Fibroblast of lung (primary cell): ENCODE measurements around the gene NEBL. TPM values are rescaled to one million over a fixed set of nuclear protein-coding genes. Genes with fewer than 3 reads are reported as not detected.

ENCODE experiments used
- DNase-seq, 2 donors: peaks; one replicate each; pipeline versions ENCODE4 v3.0.0 to v3.0.0-alpha.2; 2010; ENCODE audit warnings: low read depth in 2 of 2
- H2AFZ ChIP-seq: 2 replicates; pipeline ENCODE4 v1.5.1; 2012; ENCODE audit warnings: low read length, control low read depth, inconsistent platforms
- H3K27ac ChIP-seq: 2 replicates; pipeline ENCODE4 v1.5.1; 2011; ENCODE audit warnings: low read length, control low read depth; ENCODE audit not compliant: insufficient read depth
- H3K27me3 ChIP-seq: 2 replicates; pipeline ENCODE4 v1.5.1; 2011; ENCODE audit warnings: mild to moderate bottlenecking, low read length; ENCODE audit not compliant: control insufficient read depth, insufficient read depth
- H3K36me3 ChIP-seq: 2 replicates; pipeline ENCODE4 v1.5.1; 2011; ENCODE audit warnings: low read length; ENCODE audit not compliant: control insufficient read depth, insufficient read depth
- H3K4me1 ChIP-seq: 2 replicates; pipeline ENCODE4 v1.5.1; 2011; ENCODE audit warnings: low read length; ENCODE audit not compliant: control insufficient read depth, insufficient read depth; ENCODE audit errors: extremely low read depth
- H3K4me2 ChIP-seq: 2 replicates; pipeline ENCODE4 v1.5.1; 2011; ENCODE audit warnings: low read length, control low read depth; ENCODE audit not compliant: insufficient read depth; ENCODE audit errors: extremely low read depth
- H3K4me3 ChIP-seq, 4 experiments: fragments of 200-600 bp in 1 of 4; sonication (generic) in 1 of 4; replicated peaks in 1 of 4; 2 replicates each; pipeline ENCODE4 v1.5.1; 2011 to 2016; ENCODE audit warnings: low read length in 4 of 4, low read depth in 3 of 4, mild to moderate bottlenecking in 3 of 4, control low read depth in 2 of 4, inconsistent platforms in 1 of 4, mixed read lengths in 1 of 4; ENCODE audit not compliant: insufficient read depth in 1 of 4; ENCODE audit errors: control extremely low read depth in 1 of 4
- H3K79me2 ChIP-seq: 2 replicates; pipeline ENCODE4 v1.5.1; 2012; ENCODE audit warnings: mild to moderate bottlenecking, low read length, inconsistent platforms; ENCODE audit not compliant: control insufficient read depth, insufficient read depth
- H3K9ac ChIP-seq: 2 replicates; pipeline ENCODE4 v1.5.1; 2011; ENCODE audit warnings: mild to moderate bottlenecking, low read length, control low read depth; ENCODE audit not compliant: insufficient read depth
- H3K9me3 ChIP-seq: 2 replicates; pipeline ENCODE4 v1.5.1; 2012; ENCODE audit warnings: low read depth, low read length; ENCODE audit not compliant: control insufficient read depth, insufficient read depth
- H4K20me1 ChIP-seq: 2 replicates; pipeline ENCODE4 v1.5.1; 2011; ENCODE audit warnings: low read length; ENCODE audit not compliant: control insufficient read depth, insufficient read depth; ENCODE audit errors: extremely low read depth
- EZH2 ChIP-seq: IDR thresholded peaks from 2 replicates; pipeline ENCODE4 v1.5.1; 2012; ENCODE audit warnings: low read length, control low read depth, mild to moderate bottlenecking; ENCODE audit errors: missing control alignments
- polyA plus RNA-seq, 2 donors: library from polyadenylated mRNA; depleted of rRNA in 1 of 2; stranded (reverse) in 1 of 2; unstranded in 1 of 2; fragments of >200 nt; gene quantifications; 2 replicates each; pipeline ENCODE4 v1.2.1, GENCODE V29; 2011 to 2012; ENCODE audit warnings: missing spikeins in 1 of 2
- total RNA-seq: library from RNA; depleted of rRNA; stranded (reverse); fragments of >200 nt; gene quantifications from 2 replicates; pipeline ENCODE4 v1.2.1, GENCODE V29; 2014
- TF ChIP-seq, protein P1 (sequence below), 2 donors: IDR thresholded peaks in 1 of 2; conservative IDR thresholded peaks in 1 of 2; 1 replicate in 1 of 2; 2 replicates in 1 of 2; pipeline ENCODE4 v1.5.1; 2011 to 2012; ENCODE audit warnings: low read length in 2 of 2, control low read depth in 1 of 2, inconsistent platforms in 1 of 2, low read depth in 1 of 2, mild to moderate bottlenecking in 1 of 2

NEBL gene
- total and polyA plus RNA-seq, 2 donors (not counting 1 experiment from before 2014, with no cell fraction given): 0.11 to 0.33 TPM

DNA sequence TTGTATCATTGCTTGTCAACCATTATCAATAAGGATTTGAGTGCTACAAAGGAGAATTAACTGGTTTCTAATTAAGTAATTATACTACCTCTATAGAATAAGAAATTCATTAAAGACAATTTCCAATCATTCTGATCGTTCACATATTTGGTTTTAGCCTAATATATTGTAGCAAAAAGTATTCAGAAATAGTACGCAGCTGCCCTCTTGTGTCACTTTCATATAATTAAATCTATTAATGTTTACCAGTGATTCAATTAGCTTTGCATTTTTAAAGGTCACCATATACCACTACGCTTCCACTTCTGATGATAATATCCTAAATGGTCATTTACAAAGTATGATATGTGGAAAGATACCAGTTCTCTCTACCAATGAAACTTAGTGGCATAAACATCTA lies 128.3 kb downstream of the NEBL start:
- Histone ChIP-seq H3K4me1 (peaks cover 2% of the 10 kb centered on the region), H2AFZ (no peak overlapping the region), H3K9ac (no peak overlapping the region), H3K9me3 (no peaks in the 10 kb centered on the region), H3K4me2 (no peak overlapping the region), H3K79me2 (no peaks in the 10 kb centered on the region), H3K4me3 (no peak overlapping the region), H3K27ac (no peak overlapping the region), H4K20me1 (no peaks in the 10 kb centered on the region), H3K27me3 (no peaks in the 10 kb centered on the region), H3K36me3 (no peaks in the 10 kb centered on the region)
- TF ChIP-seq, protein P1, sequence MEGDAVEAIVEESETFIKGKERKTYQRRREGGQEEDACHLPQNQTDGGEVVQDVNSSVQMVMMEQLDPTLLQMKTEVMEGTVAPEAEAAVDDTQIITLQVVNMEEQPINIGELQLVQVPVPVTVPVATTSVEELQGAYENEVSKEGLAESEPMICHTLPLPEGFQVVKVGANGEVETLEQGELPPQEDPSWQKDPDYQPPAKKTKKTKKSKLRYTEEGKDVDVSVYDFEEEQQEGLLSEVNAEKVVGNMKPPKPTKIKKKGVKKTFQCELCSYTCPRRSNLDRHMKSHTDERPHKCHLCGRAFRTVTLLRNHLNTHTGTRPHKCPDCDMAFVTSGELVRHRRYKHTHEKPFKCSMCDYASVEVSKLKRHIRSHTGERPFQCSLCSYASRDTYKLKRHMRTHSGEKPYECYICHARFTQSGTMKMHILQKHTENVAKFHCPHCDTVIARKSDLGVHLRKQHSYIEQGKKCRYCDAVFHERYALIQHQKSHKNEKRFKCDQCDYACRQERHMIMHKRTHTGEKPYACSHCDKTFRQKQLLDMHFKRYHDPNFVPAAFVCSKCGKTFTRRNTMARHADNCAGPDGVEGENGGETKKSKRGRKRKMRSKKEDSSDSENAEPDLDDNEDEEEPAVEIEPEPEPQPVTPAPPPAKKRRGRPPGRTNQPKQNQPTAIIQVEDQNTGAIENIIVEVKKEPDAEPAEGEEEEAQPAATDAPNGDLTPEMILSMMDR (conservative IDR thresholded peaks at IDR 0.05 in 1 of 2, IDR thresholded peaks at IDR 0.05 in 1 of 2; ENCODE audit: low read depth in 1 of 2, low read length in 2 of 2): peak in 1 of 2 donors; percentile 29
- no peak for TF ChIP-seq EZH2
- peak; percentile 19 to 66 for DNase-seq

DNA sequence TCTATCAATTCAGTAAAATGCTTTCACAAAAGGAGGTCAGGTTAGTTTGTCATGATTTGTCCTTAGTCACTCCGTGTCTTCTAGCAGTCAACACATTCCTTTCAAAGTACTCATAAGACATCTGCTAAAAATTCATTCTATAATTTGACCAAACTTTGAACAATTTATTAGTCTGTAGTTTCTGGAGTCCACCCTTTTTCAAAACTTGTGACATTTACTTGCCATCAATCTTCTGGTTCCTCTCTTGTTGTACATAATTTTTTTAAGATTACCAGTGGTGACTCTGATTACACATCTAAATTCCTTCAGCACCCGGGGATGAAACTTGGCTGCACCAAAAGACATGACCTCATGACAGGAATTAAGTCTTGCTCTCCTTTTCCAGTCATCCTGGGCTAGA lies 130.1 kb downstream of the NEBL start:
- peaks cover 2% of the 10 kb centered on the region for H3K4me1 ChIP-seq
- H3K36me3 ChIP-seq: no peaks in the 10 kb centered on the region
- no peaks in the 10 kb centered on the region for H3K27me3 ChIP-seq
- H3K79me2 ChIP-seq: no peaks in the 10 kb centered on the region
- H4K20me1 ChIP-seq: no peaks in the 10 kb centered on the region
- no peak overlapping the region for H3K27ac ChIP-seq
- DNase-seq: peak; percentile 62 to 78
- H3K9me3 ChIP-seq: no peaks in the 10 kb centered on the region
- no peak overlapping the region for H2AFZ ChIP-seq
- TF ChIP-seq EZH2: no peak
- no peak overlapping the region for H3K9ac ChIP-seq
- no peak overlapping the region for H3K4me2 ChIP-seq
- no peak overlapping the region for H3K4me3 ChIP-seq

DNA sequence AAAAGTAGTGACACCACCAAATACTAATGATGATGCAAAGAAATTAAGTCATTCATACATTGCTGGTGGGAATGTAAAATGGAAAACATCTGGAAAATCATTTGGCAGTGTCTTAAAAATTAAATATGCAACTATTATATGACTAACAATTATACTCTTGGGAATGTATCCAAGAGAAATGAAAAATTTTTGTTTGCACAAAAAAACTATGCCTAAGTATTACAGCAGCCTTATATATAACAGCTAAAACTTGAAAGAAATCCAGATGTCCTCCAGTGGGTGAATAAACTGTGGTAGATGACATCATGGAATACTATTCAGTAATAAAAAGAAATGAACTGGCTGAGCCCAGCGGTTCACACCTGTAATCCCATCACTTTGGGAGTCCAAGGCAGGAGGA lies 132.0 kb downstream of the NEBL start:
- DNase-seq: peak; percentile 10 to 68
- H3K4me1 ChIP-seq: peaks cover 2% of the 10 kb centered on the region
- no peak overlapping the region for H3K4me2 ChIP-seq
- H3K27me3 ChIP-seq: no peaks in the 10 kb centered on the region
- no peaks in the 10 kb centered on the region for H3K9me3 ChIP-seq
- no peak overlapping the region for H3K4me3 ChIP-seq
- H3K9ac ChIP-seq: no peak overlapping the region
- no peaks in the 10 kb centered on the region for H3K79me2 ChIP-seq
- H2AFZ ChIP-seq: no peak overlapping the region
- H4K20me1 ChIP-seq: no peaks in the 10 kb centered on the region
- TF ChIP-seq, protein P1 (conservative IDR thresholded peaks at IDR 0.05 in 1 of 2, IDR thresholded peaks at IDR 0.05 in 1 of 2; ENCODE audit: low read depth in 1 of 2, low read length in 2 of 2): no peak
- no peak overlapping the region for H3K27ac ChIP-seq
- no peaks in the 10 kb centered on the region for H3K36me3 ChIP-seq
